ENCODE measurements around the gene TGM4.
A peak's percentile ranks its signal among the peaks of the same experiment; 100 is the strongest.
"Not testable (repeated sequence)": the region's sequence is repeated elsewhere in the genome, so short reads cannot be mapped to it uniquely, and the experiment has no call there.

The TGM4 gene

GRCh38 chr3:44949770-44950169 is 75.4 kb downstream of the TGM4 start:
- H3K27me3 ChIP-seq (ENCODE audit: control insufficient read depth, insufficient read depth, low read length, poor library complexity, severe bottlenecking); H3K36me3 ChIP-seq (ENCODE audit: control insufficient read depth, insufficient read depth, low read length); H3K27ac ChIP-seq (ENCODE audit: insufficient read depth, low read depth, low read length, poor library complexity, severe bottlenecking); H3K4me1 ChIP-seq (ENCODE audit: control insufficient read depth, insufficient read depth, low read length); H3K4me3 ChIP-seq (ENCODE audit: insufficient read depth, low read depth, low read length); H3K9me3 ChIP-seq (ENCODE audit: control insufficient read depth, low read length): not testable (repeated sequence)
- 87 to 92% methylated on average over 4 of the region's 4 CpGs for WGBS, 2 experiments

- no peaks in the 10 kb centered on the region for H3K27me3 ChIP-seq (ENCODE audit: control insufficient read depth, insufficient read depth, low read length, poor library complexity, severe bottlenecking)
- H3K36me3 ChIP-seq (ENCODE audit: control insufficient read depth, insufficient read depth, low read length) = no peaks in the 10 kb centered on the region
- no peaks in the 10 kb centered on the region for H3K9me3 ChIP-seq (ENCODE audit: control insufficient read depth, low read length)
- 69 to 70% methylated on average over 2 of the region's 2 CpGs for WGBS, 2 experiments
- H3K4me3 ChIP-seq (ENCODE audit: insufficient read depth, low read depth, low read length) = no peak overlapping the region
- H3K4me1 ChIP-seq (ENCODE audit: control insufficient read depth, insufficient read depth, low read length) = peaks cover 7% of the 10 kb centered on the region
- H3K27ac ChIP-seq (ENCODE audit: insufficient read depth, low read depth, low read length, poor library complexity, severe bottlenecking) = peak overlapping the region; percentile 20
Observed at GRCh38 chr3:44950275-44950734, 75.9 kb downstream of the TGM4 start.

- no peaks in the 10 kb centered on the region for H3K27me3 ChIP-seq (ENCODE audit: control insufficient read depth, insufficient read depth, low read length, poor library complexity, severe bottlenecking)
- H3K27ac ChIP-seq (ENCODE audit: insufficient read depth, low read depth, low read length, poor library complexity, severe bottlenecking) = no peak overlapping the region
- H3K9me3 ChIP-seq (ENCODE audit: control insufficient read depth, low read length) = no peaks in the 10 kb centered on the region
- H3K4me1 ChIP-seq (ENCODE audit: control insufficient read depth, insufficient read depth, low read length) = peaks cover 7% of the 10 kb centered on the region
- H3K36me3 ChIP-seq (ENCODE audit: control insufficient read depth, insufficient read depth, low read length) = no peaks in the 10 kb centered on the region
- no peak overlapping the region for H3K4me3 ChIP-seq (ENCODE audit: insufficient read depth, low read depth, low read length)
- WGBS, 2 experiments = 95 to 96% methylated on average over 3 of the region's 3 CpGs
Observed at GRCh38 chr3:44952689-44953088, 78.3 kb downstream of the TGM4 start.

GRCh38 chr3:44954304-44954703 is 79.9 kb downstream of the TGM4 start:
- peaks cover 7% of the 10 kb centered on the region for H3K4me1 ChIP-seq (ENCODE audit: control insufficient read depth, insufficient read depth, low read length)
- no peaks in the 10 kb centered on the region for H3K27me3 ChIP-seq (ENCODE audit: control insufficient read depth, insufficient read depth, low read length, poor library complexity, severe bottlenecking)
- 93 to 97% methylated on average over 4 to 5 of the region's 5 CpGs for WGBS, 2 experiments
- no peaks in the 10 kb centered on the region for H3K9me3 ChIP-seq (ENCODE audit: control insufficient read depth, low read length)
- no peaks in the 10 kb centered on the region for H3K36me3 ChIP-seq (ENCODE audit: control insufficient read depth, insufficient read depth, low read length)
- no peak overlapping the region for H3K27ac ChIP-seq (ENCODE audit: insufficient read depth, low read depth, low read length, poor library complexity, severe bottlenecking)
- H3K4me3 ChIP-seq (ENCODE audit: insufficient read depth, low read depth, low read length) = no peak overlapping the region

- Histone ChIP-seq H3K9me3 (ENCODE audit: control insufficient read depth, low read length) (no peaks in the 10 kb centered on the region), H3K4me3 (ENCODE audit: insufficient read depth, low read depth, low read length) (no peak overlapping the region), H3K27ac (ENCODE audit: insufficient read depth, low read depth, low read length, poor library complexity, severe bottlenecking) (no peak overlapping the region), H3K27me3 (ENCODE audit: control insufficient read depth, insufficient read depth, low read length, poor library complexity, severe bottlenecking) (no peaks in the 10 kb centered on the region), H3K4me1 (ENCODE audit: control insufficient read depth, insufficient read depth, low read length) (peaks cover 6% of the 10 kb centered on the region), H3K36me3 (ENCODE audit: control insufficient read depth, insufficient read depth, low read length) (no peaks in the 10 kb centered on the region)
- WGBS, 2 experiments = 78 to 84% methylated on average over 3 of the region's 3 CpGs
Observed at GRCh38 chr3:44954962-44955361, 80.6 kb downstream of the TGM4 start.

- H3K27me3 ChIP-seq (ENCODE audit: control insufficient read depth, insufficient read depth, low read length, poor library complexity, severe bottlenecking) = no peaks in the 10 kb centered on the region
- H3K9me3 ChIP-seq (ENCODE audit: control insufficient read depth, low read length) = no peaks in the 10 kb centered on the region
- H3K36me3 ChIP-seq (ENCODE audit: control insufficient read depth, insufficient read depth, low read length) = no peaks in the 10 kb centered on the region
- H3K4me1 ChIP-seq (ENCODE audit: control insufficient read depth, insufficient read depth, low read length) = no peaks in the 10 kb centered on the region
- WGBS, 2 experiments = 87 to 96% methylated on average over 1 of the region's 1 CpG
- no peak overlapping the region for H3K27ac ChIP-seq (ENCODE audit: insufficient read depth, low read depth, low read length, poor library complexity, severe bottlenecking)
- H3K4me3 ChIP-seq (ENCODE audit: insufficient read depth, low read depth, low read length) = no peak overlapping the region
Observed at GRCh38 chr3:44955917-44956316, 81.5 kb downstream of the TGM4 start.

GRCh38 chr3:44957986-44958385 is 83.6 kb downstream of the TGM4 start:
- Histone ChIP-seq H3K36me3 (ENCODE audit: control insufficient read depth, insufficient read depth, low read length) (no peaks in the 10 kb centered on the region), H3K4me1 (ENCODE audit: control insufficient read depth, insufficient read depth, low read length) (no peaks in the 10 kb centered on the region), H3K27me3 (ENCODE audit: control insufficient read depth, insufficient read depth, low read length, poor library complexity, severe bottlenecking) (no peaks in the 10 kb centered on the region), H3K9me3 (ENCODE audit: control insufficient read depth, low read length) (no peaks in the 10 kb centered on the region), H3K4me3 (ENCODE audit: insufficient read depth, low read depth, low read length) (no peak overlapping the region), H3K27ac (ENCODE audit: insufficient read depth, low read depth, low read length, poor library complexity, severe bottlenecking) (no peak overlapping the region)
- WGBS, 2 experiments = 91 to 96% methylated on average over 4 of the region's 4 CpGs

GRCh38 chr3:44958386-44958785 is 84.0 kb downstream of the TGM4 start:
- Histone ChIP-seq H3K27me3 (ENCODE audit: control insufficient read depth, insufficient read depth, low read length, poor library complexity, severe bottlenecking) (no peaks in the 10 kb centered on the region), H3K36me3 (ENCODE audit: control insufficient read depth, insufficient read depth, low read length) (no peaks in the 10 kb centered on the region), H3K4me1 (ENCODE audit: control insufficient read depth, insufficient read depth, low read length) (no peaks in the 10 kb centered on the region), H3K27ac (ENCODE audit: insufficient read depth, low read depth, low read length, poor library complexity, severe bottlenecking) (no peak overlapping the region), H3K9me3 (ENCODE audit: control insufficient read depth, low read length) (no peaks in the 10 kb centered on the region), H3K4me3 (ENCODE audit: insufficient read depth, low read depth, low read length) (no peak overlapping the region)
- 93 to 96% methylated on average over 7 of the region's 7 CpGs for WGBS, 2 experiments

GRCh38 chr3:44960387-44961026 is 86.1 kb downstream of the TGM4 start:
- Histone ChIP-seq H3K27ac (ENCODE audit: insufficient read depth, low read depth, low read length, poor library complexity, severe bottlenecking) (no peak overlapping the region), H3K36me3 (ENCODE audit: control insufficient read depth, insufficient read depth, low read length) (no peaks in the 10 kb centered on the region), H3K9me3 (ENCODE audit: control insufficient read depth, low read length) (no peaks in the 10 kb centered on the region), H3K4me1 (ENCODE audit: control insufficient read depth, insufficient read depth, low read length) (no peaks in the 10 kb centered on the region), H3K4me3 (ENCODE audit: insufficient read depth, low read depth, low read length) (no peak overlapping the region), H3K27me3 (ENCODE audit: control insufficient read depth, insufficient read depth, low read length, poor library complexity, severe bottlenecking) (no peaks in the 10 kb centered on the region)
- WGBS, 2 experiments = 95 to 96% methylated on average over 3 of the region's 3 CpGs

GRCh38 chr3:44961888-44962287 is 87.5 kb downstream of the TGM4 start:
- no peaks in the 10 kb centered on the region for H3K36me3 ChIP-seq (ENCODE audit: control insufficient read depth, insufficient read depth, low read length)
- no peak overlapping the region for H3K27ac ChIP-seq (ENCODE audit: insufficient read depth, low read depth, low read length, poor library complexity, severe bottlenecking)
- WGBS, 2 experiments = 89 to 93% methylated on average over 3 of the region's 3 CpGs
- H3K4me3 ChIP-seq (ENCODE audit: insufficient read depth, low read depth, low read length) = no peak overlapping the region
- no peaks in the 10 kb centered on the region for H3K4me1 ChIP-seq (ENCODE audit: control insufficient read depth, insufficient read depth, low read length)
- no peaks in the 10 kb centered on the region for H3K27me3 ChIP-seq (ENCODE audit: control insufficient read depth, insufficient read depth, low read length, poor library complexity, severe bottlenecking)
- H3K9me3 ChIP-seq (ENCODE audit: control insufficient read depth, low read length) = no peaks in the 10 kb centered on the region

All from ectodermal cell (in vitro differentiated cells).